GM12878 (cell line): ENCODE data around the gene AFAP1L2.

Source experiments
- ATF2 ChIP-seq: IDR thresholded peaks from 2 replicates; pipeline ENCODE4 v1.6.1; 2012; ENCODE audit warnings: low read length, inconsistent platforms
- BRCA1 ChIP-seq: IDR thresholded peaks from 2 replicates; pipeline ENCODE4 v1.6.1; 2011; ENCODE audit warnings: low read depth, low read length, improper control_type of control experiment
- CTCF ChIP-seq, 3 experiments: IDR thresholded peaks in 2 of 3; conservative IDR thresholded peaks in 1 of 3; 2 replicates each; pipeline ENCODE4 v1.5.1; 2011; ENCODE audit warnings: low read depth in 3 of 3, low read length in 3 of 3, mild to moderate bottlenecking in 3 of 3, control low read depth in 2 of 3, moderate library complexity in 2 of 3, inconsistent platforms in 1 of 3, mixed read lengths in 1 of 3; ENCODE audit not compliant: control insufficient read depth in 2 of 3, insufficient read depth in 1 of 3; ENCODE audit errors: extremely low read depth in 1 of 3
- HDGF ChIP-seq: fragments of 450-650 bp; IDR thresholded peaks from 2 replicates; pipeline ENCODE4 v1.6.1; 2016; ENCODE audit warnings: antibody characterized with exemption
- JUNB ChIP-seq: IDR thresholded peaks from 2 replicates; pipeline ENCODE4 v1.6.1; 2016; ENCODE audit warnings: antibody characterized with exemption, mild to moderate bottlenecking
- JUND ChIP-seq: IDR thresholded peaks from 2 replicates; pipeline ENCODE4 v1.6.1; 2012; ENCODE audit warnings: low read depth, mild to moderate bottlenecking, low read length, improper control_type of control experiment, moderate library complexity
- MTA3 ChIP-seq: IDR thresholded peaks from 2 replicates; pipeline ENCODE4 v1.6.1; 2012; ENCODE audit warnings: low read length, inconsistent platforms, borderline replicate concordance
- NFYB ChIP-seq: IDR thresholded peaks from 2 replicates; pipeline ENCODE4 v1.6.1; 2011; ENCODE audit warnings: low read depth, mild to moderate bottlenecking, low read length, improper control_type of control experiment, moderate library complexity; ENCODE audit not compliant: insufficient read depth
- POLR2A ChIP-seq: IDR thresholded peaks from 2 replicates; pipeline ENCODE4 v1.6.1; 2011; ENCODE audit warnings: low read depth, mild to moderate bottlenecking, low read length
- SPI1 ChIP-seq: IDR thresholded peaks from 2 replicates; pipeline ENCODE4 v1.6.1; 2011; ENCODE audit warnings: low read depth, mild to moderate bottlenecking, low read length, moderate library complexity, borderline replicate concordance; ENCODE audit not compliant: insufficient read depth
- USF2 ChIP-seq: IDR thresholded peaks from 2 replicates; pipeline ENCODE4 v1.6.1; 2011; ENCODE audit warnings: low read depth, low read length, improper control_type of control experiment, borderline replicate concordance
- ZBTB40 ChIP-seq: fragments of 450-650 bp; IDR thresholded peaks from 2 replicates; pipeline ENCODE4 v1.6.1; 2016; ENCODE audit warnings: mild to moderate bottlenecking, moderate library complexity, borderline replicate concordance

- TF ChIP-seq JUNB, result no peak
- no peak for TF ChIP-seq CTCF (IDR thresholded peaks at IDR 0.05 in 2 of 3, conservative IDR thresholded peaks at IDR 0.05 in 1 of 3; ENCODE audit: control insufficient read depth in 2 of 3, extremely low read depth in 1 of 3, insufficient read depth in 1 of 3, low read depth in 3 of 3, low read length in 3 of 3)
- TF ChIP-seq JUND, result no peak
- TF ChIP-seq POLR2A, result no peak
- TF ChIP-seq HDGF, result no peak
- TF ChIP-seq ATF2, result no peak
- no peak for TF ChIP-seq MTA3
- TF ChIP-seq USF2, result no peak
- no peak for TF ChIP-seq NFYB
- no peak for TF ChIP-seq ZBTB40
- TF ChIP-seq SPI1, result no peak
- no peak for TF ChIP-seq BRCA1
Measured at GRCh38 chr10:114359953-114360345, 44.4 kb downstream of the AFAP1L2 start.
